Articular chondrocyte of knee joint (primary cell): ENCODE measurements around the gene RC3H1. TPM values are rescaled to one million over a fixed set of nuclear protein-coding genes. Genes with fewer than 3 reads are reported as not detected.

Experiments
- small RNA-seq: library from RNA; depleted of rRNA; stranded (forward); fragments of <200 nt; gene quantifications from one replicate; pipeline ENCODE3, GENCODE V24; 2012
- total RNA-seq: library from RNA; depleted of rRNA; stranded (reverse); fragments of >200 nt; gene quantifications from 2 replicates; pipeline ENCODE4 v1.2.3, GENCODE V29; 2012

RC3H1 gene
- 36.6 and 47.5 TPM in 2 replicates for total RNA-seq

GRCh38 chr1:174022080-174022975, at the start of gene RC3H1:
RC3H1 (minus strand) TSS chr1:174022357; CDS start chr1:173992985, 29,372 bp downstream.

GRCh38 chr1:173917149-173917548, 105.0 kb downstream of the RC3H1 start, which contains the start of gene SERPINC1:
SERPINC1 (minus strand) TSS chr1:173917327; CDS start chr1:173917259, 68 bp downstream.

Small RNAs within 50 kb of the gene (small RNA-seq; reads per million reads assigned to genes)
- gene RNA5SP67 (not detected), gene RNA5SP68 (not detected)

Other genes with a start within 250 kb of the RC3H1 start
- gene DARS2, start 197.7 kb downstream of the RC3H1 start, total RNA-seq: 15.2 and 17.5 TPM in 2 replicates
- 16.1 and 22.4 TPM in 2 replicates for gene CENPL, start 197.5 kb downstream of the RC3H1 start, total RNA-seq
- gene GAS5, start 154.4 kb downstream of the RC3H1 start, total RNA-seq: 385 and 436 TPM in 2 replicates
- 11.0 and 12.5 TPM in 2 replicates for gene ZBTB37, start 154.0 kb downstream of the RC3H1 start, total RNA-seq
- gene SERPINC1, start 105.0 kb downstream of the RC3H1 start, total RNA-seq: 0.11 TPM in 1 of 2 replicates, not detected in the other
- gene RABGAP1L, start 137.2 kb upstream of the RC3H1 start, total RNA-seq: 38.2 and 44.2 TPM in 2 replicates